Stimulated activated memory B cell treated with anti-CD40 and anti-IgM and Interleukin-4, amounts not matched to agents 10 μg/mL and 1 μg/mL and 100 μg/mL, for 72 hours (primary cell): ENCODE data around the gene CYP4A11.
"Not testable (repeated sequence)": the region's sequence is repeated elsewhere in the genome, so short reads cannot be mapped to it uniquely, and the experiment has no call there.

Experiments used
- ATAC-seq: fragments of 150-1000 bp; cut with Tn5 transposase; 2 replicates; pipeline ENCODE4 v1.10.0; 2021
- H3K27ac Mint-ChIP-seq: one replicate; pipeline ENCODE4 v1.8.0; 2022; ENCODE audit warnings: mild to moderate bottlenecking, mixed read lengths
- H3K27me3 Mint-ChIP-seq: one replicate; pipeline ENCODE4 v1.8.0; 2022; ENCODE audit warnings: mixed read lengths
- H3K36me3 Mint-ChIP-seq: one replicate; pipeline ENCODE4 v1.8.0; 2022; ENCODE audit warnings: mixed read lengths
- H3K4me1 Mint-ChIP-seq: one replicate; pipeline ENCODE4 v1.8.0; 2022; ENCODE audit warnings: mixed read lengths
- H3K4me3 Mint-ChIP-seq: one replicate; pipeline ENCODE4 v1.8.0; 2022; ENCODE audit warnings: mild to moderate bottlenecking, moderate library complexity, mixed read lengths
- H3K9me3 Mint-ChIP-seq: one replicate; pipeline ENCODE4 v1.8.0; 2022; ENCODE audit warnings: mixed read lengths

The CYP4A11 gene

GRCh38 chr1:46937270-46937669 lies 4.0 kb downstream of the CYP4A11 start:
- H3K36me3 Mint-ChIP-seq: no peaks in the 10 kb centered on the region
- no peaks in the 10 kb centered on the region for H3K4me1 Mint-ChIP-seq
- H3K4me3 Mint-ChIP-seq: no peak overlapping the region
- H3K9me3 Mint-ChIP-seq: no peaks in the 10 kb centered on the region
- no peak for ATAC-seq
- H3K27me3 Mint-ChIP-seq: no peaks in the 10 kb centered on the region
- H3K27ac Mint-ChIP-seq: no peak overlapping the region

- no peaks in the 10 kb centered on the region for H3K4me1 Mint-ChIP-seq
- no peaks in the 10 kb centered on the region for H3K27me3 Mint-ChIP-seq
- H3K36me3 Mint-ChIP-seq: no peaks in the 10 kb centered on the region
- no peaks in the 10 kb centered on the region for H3K9me3 Mint-ChIP-seq
- no peak overlapping the region for H3K4me3 Mint-ChIP-seq
- ATAC-seq: no peak
- no peak overlapping the region for H3K27ac Mint-ChIP-seq
Measured at GRCh38 chr1:46936788-46937187, 4.5 kb downstream of the CYP4A11 start.

DNA sequence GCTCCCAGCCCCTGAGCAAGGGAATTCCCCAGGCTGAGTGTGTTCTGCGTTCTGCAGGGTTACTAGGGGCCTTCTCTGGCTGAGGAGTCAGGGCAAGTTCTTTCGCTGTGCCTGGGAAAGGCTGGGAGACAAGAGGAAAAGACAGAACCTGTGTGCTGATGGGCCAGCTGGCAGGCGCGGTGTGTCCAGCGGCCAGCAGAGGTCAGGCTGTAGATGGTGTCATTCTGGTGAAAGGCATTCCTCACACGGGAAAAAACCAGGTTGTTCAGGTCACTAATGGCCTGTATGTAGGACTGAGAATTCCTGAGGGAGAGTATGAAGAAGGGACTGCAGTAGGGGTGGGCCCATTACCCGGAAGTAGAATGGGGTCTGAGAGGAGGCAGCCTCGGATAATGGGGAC lies 6.4 kb downstream of the CYP4A11 start:
- H3K36me3 Mint-ChIP-seq, H3K4me3 Mint-ChIP-seq: not testable (repeated sequence)

GRCh38 chr1:46932020-46932419 lies 9.3 kb downstream of the CYP4A11 start:
- H3K9me3 Mint-ChIP-seq, ATAC-seq: not testable (repeated sequence)
- H3K27me3 Mint-ChIP-seq: peaks cover 41% of the 10 kb centered on the region

More for the DNA sequence above, 6.4 kb downstream of the CYP4A11 start:
- ATAC-seq, H3K27ac Mint-ChIP-seq, H3K9me3 Mint-ChIP-seq, H3K4me1 Mint-ChIP-seq: not testable (repeated sequence)
- H3K27me3 Mint-ChIP-seq: peaks cover 17% of the 10 kb centered on the region

GRCh38 chr1:46931151-46931550 lies 10.1 kb downstream of the CYP4A11 start:
- ATAC-seq: no peak
- Mint-ChIP-seq H3K4me3 (no peak overlapping the region), H3K9me3 (no peaks in the 10 kb centered on the region), H3K27me3 (peaks cover 50% of the 10 kb centered on the region), H3K4me1 (no peaks in the 10 kb centered on the region), H3K36me3 (no peaks in the 10 kb centered on the region), H3K27ac (no peak overlapping the region)

More at GRCh38 chr1:46932020-46932419, 9.3 kb downstream of the CYP4A11 start:
- H3K4me3 Mint-ChIP-seq, H3K4me1 Mint-ChIP-seq, H3K36me3 Mint-ChIP-seq, H3K27ac Mint-ChIP-seq: not testable (repeated sequence)

DNA sequence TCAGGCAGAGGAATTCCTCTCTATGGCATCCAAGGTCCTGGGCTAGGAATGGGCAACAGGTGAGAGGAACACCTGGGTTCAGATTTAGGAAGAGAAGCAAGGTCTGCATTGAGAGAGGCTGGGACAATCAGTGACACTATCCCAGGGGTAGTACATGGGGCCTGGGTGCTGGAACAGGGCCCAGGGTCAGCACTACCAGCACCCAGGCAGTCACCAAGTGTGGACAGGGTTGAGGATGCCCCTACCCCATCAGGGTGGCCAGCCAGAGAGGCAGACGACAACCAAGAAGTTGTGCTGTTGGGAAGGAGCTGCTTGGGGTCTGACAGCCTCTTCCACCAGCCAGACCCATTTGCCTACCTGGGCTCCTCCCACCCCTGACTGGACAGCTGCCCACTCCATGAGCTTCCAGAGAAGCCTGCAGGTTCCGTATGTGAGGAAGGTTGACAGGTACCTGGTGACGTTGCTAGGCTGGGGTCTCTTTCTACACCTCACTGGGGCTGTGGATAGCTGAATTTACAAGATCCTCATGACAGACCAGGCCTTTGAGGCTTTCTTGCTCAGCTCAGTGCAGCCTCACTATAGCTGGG lies 13.9 kb downstream of the CYP4A11 start:
- H3K36me3 Mint-ChIP-seq: no peaks in the 10 kb centered on the region
- H3K9me3 Mint-ChIP-seq: peaks cover 13% of the 10 kb centered on the region
- ATAC-seq: no peak
- no peak overlapping the region for H3K4me3 Mint-ChIP-seq
- H3K27ac Mint-ChIP-seq: no peak overlapping the region
- H3K4me1 Mint-ChIP-seq: no peaks in the 10 kb centered on the region
- H3K27me3 Mint-ChIP-seq: peaks cover 87% of the 10 kb centered on the region

DNA sequence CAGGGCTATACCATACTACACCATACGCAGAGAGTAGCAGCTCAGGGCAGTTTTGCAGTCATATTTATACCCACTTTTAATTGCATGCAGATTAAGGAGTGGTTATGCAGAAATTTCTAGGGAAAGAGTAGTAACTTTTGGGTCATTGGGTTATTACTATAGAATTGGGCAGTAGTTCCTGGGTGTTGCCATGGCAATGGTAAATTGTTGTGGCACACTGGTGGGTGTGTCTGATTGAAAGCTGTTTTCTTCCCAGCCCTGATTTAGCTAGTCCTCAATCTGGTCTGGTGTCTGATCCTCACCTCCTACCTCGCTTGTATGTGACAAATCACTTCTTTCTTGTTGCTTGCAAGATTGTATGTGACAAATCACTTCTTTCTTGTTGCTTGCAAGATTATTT lies 30.5 kb downstream of the CYP4A11 start:
- Mint-ChIP-seq H3K4me1 (no peaks in the 10 kb centered on the region), H3K27me3 (no peaks in the 10 kb centered on the region), H3K36me3 (no peaks in the 10 kb centered on the region), H3K27ac (no peak overlapping the region), H3K9me3 (peaks cover 20% of the 10 kb centered on the region), H3K4me3 (no peak overlapping the region)
- ATAC-seq: no peak

- Mint-ChIP-seq H3K4me3 (no peak overlapping the region), H3K27me3 (no peaks in the 10 kb centered on the region), H3K27ac (no peak overlapping the region), H3K36me3 (no peaks in the 10 kb centered on the region), H3K9me3 (peaks cover 20% of the 10 kb centered on the region), H3K4me1 (no peaks in the 10 kb centered on the region)
- no peak for ATAC-seq
Measured at GRCh38 chr1:46903481-46903880, 37.8 kb downstream of the CYP4A11 start.

GRCh38 chr1:46900401-46900800 lies 40.9 kb downstream of the CYP4A11 start:
- ATAC-seq: no peak
- H3K4me3 Mint-ChIP-seq: no peak overlapping the region
- no peaks in the 10 kb centered on the region for H3K27me3 Mint-ChIP-seq
- H3K27ac Mint-ChIP-seq: no peak overlapping the region
- peaks cover 11% of the 10 kb centered on the region for H3K9me3 Mint-ChIP-seq
- H3K36me3 Mint-ChIP-seq: no peaks in the 10 kb centered on the region
- no peaks in the 10 kb centered on the region for H3K4me1 Mint-ChIP-seq

DNA sequence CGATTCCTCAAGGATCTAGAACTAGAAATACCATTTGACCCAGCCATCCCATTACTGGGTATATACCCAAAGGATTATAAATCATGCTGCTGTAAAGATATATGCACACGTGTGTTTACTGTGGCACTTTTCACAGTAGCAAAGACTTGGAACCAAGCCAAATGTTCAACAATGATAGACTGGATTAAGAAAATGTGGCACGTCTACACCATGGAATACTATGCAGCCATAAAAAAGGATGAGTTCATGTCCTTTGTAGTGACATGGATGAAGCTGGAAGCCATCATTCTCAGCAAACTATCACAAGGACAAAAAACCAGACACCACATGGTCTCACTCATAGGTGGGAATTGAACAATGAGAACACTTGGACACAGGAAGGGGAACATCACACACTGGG lies 59.6 kb downstream of the CYP4A11 start:
- H3K9me3 Mint-ChIP-seq, H3K36me3 Mint-ChIP-seq, H3K27ac Mint-ChIP-seq, H3K27me3 Mint-ChIP-seq, H3K4me3 Mint-ChIP-seq, H3K4me1 Mint-ChIP-seq, ATAC-seq: not testable (repeated sequence)
